ENCODE data around the gene PBX1.

PBX1 gene

GRCh38 chr1:164853146-164853545, 294.2 kb downstream of the PBX1 start:
- in situ Hi-C loops (cut with HindIII; ENCODE audit: low pct_ligation_motif_present, low pct_unique_long_range_greater_than_20kb, low sequenced_read_pairs) = no loop called here

DNA sequence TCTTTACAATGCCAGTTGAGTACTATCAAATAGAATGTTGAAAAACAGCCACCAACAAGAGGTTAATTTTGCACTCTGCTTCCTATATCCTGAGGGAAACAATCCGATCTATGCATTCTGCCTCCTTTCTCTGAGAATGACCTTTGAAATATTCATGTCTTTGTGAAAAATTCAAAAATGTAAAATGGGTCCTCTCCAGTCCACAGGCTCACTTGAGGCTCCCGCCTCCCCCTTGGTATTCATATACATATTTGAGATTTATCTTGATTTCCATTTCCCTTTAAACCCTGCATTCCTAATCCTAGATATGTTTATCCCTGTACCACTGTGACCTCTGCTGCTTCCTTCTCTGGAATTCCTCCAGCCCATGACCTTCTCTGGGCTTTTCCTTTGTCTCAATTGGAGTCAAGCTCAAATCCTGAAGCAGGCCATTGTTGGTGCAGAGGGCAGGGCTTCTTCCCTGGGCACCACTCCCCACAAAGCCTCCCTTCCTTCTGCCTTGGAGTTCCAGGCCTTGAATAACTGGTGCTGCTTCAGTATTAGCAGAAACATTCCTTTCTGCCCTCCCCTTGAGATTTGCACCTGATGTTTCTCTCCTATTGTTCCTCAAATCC, 296.8 kb downstream of the PBX1 start:
- in situ Hi-C loops (cut with HindIII; ENCODE audit: low pct_ligation_motif_present, low pct_unique_long_range_greater_than_20kb, low sequenced_read_pairs) = no loop called here

More at GRCh38 chr1:164853146-164853545, 294.2 kb downstream of the PBX1 start:
- DNase-seq = no peak

GRCh38 chr1:164856381-164856780, 297.4 kb downstream of the PBX1 start:
- DNase-seq = no peak
- in situ Hi-C loops (cut with HindIII; ENCODE audit: low pct_ligation_motif_present, low pct_unique_long_range_greater_than_20kb, low sequenced_read_pairs) = no loop called here

More for the DNA sequence above, 296.8 kb downstream of the PBX1 start:
- no peak for DNase-seq

DNA sequence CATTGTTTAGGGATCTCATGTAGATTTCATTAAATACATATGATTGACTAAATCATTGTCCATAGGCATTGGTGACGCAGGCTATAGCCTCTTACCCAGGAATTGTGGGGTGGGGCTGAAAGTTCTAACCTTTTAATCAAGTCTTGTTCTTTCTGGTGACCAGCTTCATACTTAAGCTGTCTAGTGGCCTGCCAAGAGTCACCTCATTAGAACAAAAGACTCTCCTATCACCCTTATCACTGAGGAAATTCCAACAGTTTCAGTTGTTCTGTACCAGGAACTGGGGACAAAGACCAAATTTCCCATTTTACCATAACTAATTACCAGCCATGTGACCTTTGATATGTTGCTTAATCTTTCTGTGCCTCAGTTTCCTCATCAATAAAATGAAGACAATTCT, 298.5 kb downstream of the PBX1 start:
- in situ Hi-C loops (cut with HindIII; ENCODE audit: low pct_ligation_motif_present, low pct_unique_long_range_greater_than_20kb, low sequenced_read_pairs) = no loop called here

DNA sequence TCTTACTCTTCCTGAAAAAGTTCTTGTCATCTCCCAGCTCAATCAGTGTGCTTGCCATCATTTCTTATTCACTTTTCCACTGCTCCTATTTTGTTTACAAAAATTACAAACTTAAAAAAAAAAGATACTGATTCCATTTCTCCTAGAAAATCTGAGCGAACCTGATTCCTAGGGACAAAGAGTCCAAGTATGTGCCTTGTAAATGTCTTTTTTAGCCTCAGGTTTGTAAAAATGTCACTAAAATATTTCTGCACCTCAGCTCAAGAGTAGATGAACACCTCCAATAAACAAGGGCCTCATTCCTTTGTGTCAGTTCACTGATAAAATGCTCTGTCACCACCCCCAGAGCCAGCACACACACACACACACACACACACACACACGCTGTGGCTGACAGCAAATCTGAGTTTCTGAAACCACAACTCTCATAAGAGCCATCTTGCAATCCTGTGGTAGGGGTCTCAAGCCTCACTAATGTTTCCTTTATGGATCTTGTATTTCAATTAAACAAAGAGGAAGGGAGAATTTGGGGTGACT, 299.2 kb downstream of the PBX1 start:
- in situ Hi-C loops (cut with HindIII; ENCODE audit: low pct_ligation_motif_present, low pct_unique_long_range_greater_than_20kb, low sequenced_read_pairs) = no loop called here
- no peak for DNase-seq

More for the DNA sequence above, 298.5 kb downstream of the PBX1 start:
- DNase-seq = no peak

DNA sequence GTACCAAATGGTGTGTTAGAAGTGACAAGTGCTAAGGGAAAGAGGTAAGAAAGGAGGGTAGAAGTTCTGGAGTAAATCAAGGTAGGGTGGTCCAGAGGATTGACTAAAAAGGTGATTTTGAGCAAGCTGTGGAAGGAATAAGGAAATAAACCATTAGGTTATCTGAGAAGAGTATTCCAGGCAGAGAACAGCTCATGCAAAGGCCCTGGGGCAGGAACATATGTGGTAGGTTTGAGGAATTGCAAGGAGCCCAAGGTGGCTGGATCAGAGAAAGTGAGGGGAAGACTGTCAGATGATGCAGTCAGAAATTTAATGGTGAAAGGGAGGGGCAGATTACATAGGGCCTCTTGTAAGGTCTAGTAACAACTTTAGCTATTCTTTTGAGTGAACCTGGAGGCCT, 302.6 kb downstream of the PBX1 start:
- DNase-seq = no peak
- in situ Hi-C loops (cut with HindIII; ENCODE audit: low pct_ligation_motif_present, low pct_unique_long_range_greater_than_20kb, low sequenced_read_pairs) = no loop called here

GRCh38 chr1:164863056-164863455, 304.1 kb downstream of the PBX1 start:
- in situ Hi-C loops (cut with HindIII; ENCODE audit: low pct_ligation_motif_present, low pct_unique_long_range_greater_than_20kb, low sequenced_read_pairs) = no loop called here
- no peak for DNase-seq

GRCh38 chr1:164864161-164864560, 305.2 kb downstream of the PBX1 start:
- no peak for DNase-seq
- in situ Hi-C loops (cut with HindIII; ENCODE audit: low pct_ligation_motif_present, low pct_unique_long_range_greater_than_20kb, low sequenced_read_pairs) = no loop called here

GRCh38 chr1:164865385-164865784, 306.4 kb downstream of the PBX1 start:
- in situ Hi-C loops (cut with HindIII; ENCODE audit: low pct_ligation_motif_present, low pct_unique_long_range_greater_than_20kb, low sequenced_read_pairs) = no loop called here
- DNase-seq = no peak

GRCh38 chr1:164867590-164867989, 308.6 kb downstream of the PBX1 start:
- DNase-seq = no peak
- in situ Hi-C loops (cut with HindIII; ENCODE audit: low pct_ligation_motif_present, low pct_unique_long_range_greater_than_20kb, low sequenced_read_pairs) = no loop called here

DNA sequence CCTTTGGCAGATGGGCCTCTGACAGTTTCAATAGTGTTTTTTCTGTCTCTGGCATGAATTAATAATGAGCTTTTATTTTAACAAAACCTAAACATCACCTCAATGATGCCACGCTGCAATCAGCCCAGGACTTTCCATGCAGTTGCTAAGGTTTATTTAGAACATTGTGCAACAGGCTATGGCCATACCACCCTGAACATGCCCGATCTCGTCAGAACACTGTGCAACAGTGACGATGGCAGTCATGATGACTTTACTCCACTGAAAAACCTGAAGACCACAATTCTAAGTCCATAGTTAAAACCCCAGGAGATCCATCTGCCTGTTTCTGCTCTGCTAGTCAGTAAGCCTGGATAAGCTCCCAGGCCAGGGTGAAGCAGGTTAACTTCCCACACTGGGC, 310.0 kb downstream of the PBX1 start:
- in situ Hi-C loops (cut with HindIII; ENCODE audit: low pct_ligation_motif_present, low pct_unique_long_range_greater_than_20kb, low sequenced_read_pairs) = no loop called here
- no peak for DNase-seq

- no peak for DNase-seq
Measured at GRCh38 chr1:164875518-164875917, 316.5 kb downstream of the PBX1 start.

DNA sequence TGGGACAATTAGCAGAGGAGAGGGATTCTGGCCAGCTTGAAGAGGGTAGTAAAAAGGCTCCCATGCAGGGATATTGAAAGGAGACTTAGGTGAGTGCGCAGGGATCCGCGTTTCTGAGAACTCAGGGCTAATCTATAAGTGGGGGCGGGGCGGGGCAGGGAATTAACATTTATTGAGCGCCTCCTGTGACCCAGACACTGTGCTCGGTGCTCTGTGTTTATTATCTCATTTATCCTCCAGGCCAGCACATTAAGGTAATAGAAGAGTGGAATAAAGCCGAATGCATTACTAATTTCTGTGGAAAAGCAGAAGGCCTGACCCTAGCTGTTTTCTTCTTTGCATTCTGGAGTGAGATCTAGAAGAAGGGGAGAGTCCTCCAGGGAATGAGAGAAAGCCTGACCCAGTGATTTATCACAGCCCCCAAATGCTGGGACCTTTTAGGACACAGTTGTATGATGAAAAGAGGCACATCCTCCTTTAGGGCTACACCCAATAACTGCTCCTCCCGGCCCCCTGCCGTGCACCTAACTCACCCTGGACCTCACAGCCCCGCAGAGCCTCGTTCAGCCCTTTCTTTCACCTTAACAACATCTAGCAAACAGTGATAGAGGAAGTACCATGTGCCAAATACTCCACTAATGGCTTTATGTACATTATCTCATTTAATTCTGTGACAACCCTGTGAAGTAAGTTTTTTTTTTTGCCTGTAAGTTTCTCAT, 317.6 kb downstream of the PBX1 start:
- in situ Hi-C loops (cut with HindIII; ENCODE audit: low pct_ligation_motif_present, low pct_unique_long_range_greater_than_20kb, low sequenced_read_pairs) = no loop called here

More at GRCh38 chr1:164875518-164875917, 316.5 kb downstream of the PBX1 start:
- in situ Hi-C loops (cut with HindIII; ENCODE audit: low pct_ligation_motif_present, low pct_unique_long_range_greater_than_20kb, low sequenced_read_pairs) = no loop called here

GRCh38 chr1:164880199-164880598, 321.2 kb downstream of the PBX1 start:
- in situ Hi-C loops (cut with HindIII; ENCODE audit: low pct_ligation_motif_present, low pct_unique_long_range_greater_than_20kb, low sequenced_read_pairs) = no loop called here
- DNase-seq = no peak

More for the DNA sequence above, 317.6 kb downstream of the PBX1 start:
- DNase-seq = no peak

- in situ Hi-C loops (cut with HindIII; ENCODE audit: low pct_ligation_motif_present, low pct_unique_long_range_greater_than_20kb, low sequenced_read_pairs) = no loop called here
- DNase-seq = no peak
Measured at GRCh38 chr1:164880644-164881043, 321.7 kb downstream of the PBX1 start.

DNA sequence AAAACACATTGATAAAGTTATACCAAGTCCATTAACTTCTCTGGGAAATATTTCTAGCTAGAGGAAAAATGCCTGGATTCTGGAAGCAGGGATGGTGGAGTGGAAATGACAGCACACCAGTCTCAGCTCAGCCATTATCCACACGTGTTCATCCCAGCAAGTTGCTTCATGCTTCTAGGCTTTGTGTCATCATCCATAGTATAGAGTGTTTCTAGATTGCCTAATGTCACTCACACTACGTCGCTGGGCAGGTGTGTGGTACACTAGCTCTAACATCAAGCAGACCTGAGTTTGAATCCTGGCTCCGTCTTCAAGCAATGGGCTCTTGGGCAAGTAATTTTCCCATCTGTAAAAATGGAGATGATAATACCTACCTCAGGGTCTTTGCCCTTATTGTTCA, 326.3 kb downstream of the PBX1 start:
- in situ Hi-C loops (cut with HindIII; ENCODE audit: low pct_ligation_motif_present, low pct_unique_long_range_greater_than_20kb, low sequenced_read_pairs) = no loop called here
- DNase-seq = no peak

GRCh38 chr1:164886101-164886500, 327.1 kb downstream of the PBX1 start:
- in situ Hi-C loops (cut with HindIII; ENCODE audit: low pct_ligation_motif_present, low pct_unique_long_range_greater_than_20kb, low sequenced_read_pairs) = no loop called here
- DNase-seq = no peak

DNA sequence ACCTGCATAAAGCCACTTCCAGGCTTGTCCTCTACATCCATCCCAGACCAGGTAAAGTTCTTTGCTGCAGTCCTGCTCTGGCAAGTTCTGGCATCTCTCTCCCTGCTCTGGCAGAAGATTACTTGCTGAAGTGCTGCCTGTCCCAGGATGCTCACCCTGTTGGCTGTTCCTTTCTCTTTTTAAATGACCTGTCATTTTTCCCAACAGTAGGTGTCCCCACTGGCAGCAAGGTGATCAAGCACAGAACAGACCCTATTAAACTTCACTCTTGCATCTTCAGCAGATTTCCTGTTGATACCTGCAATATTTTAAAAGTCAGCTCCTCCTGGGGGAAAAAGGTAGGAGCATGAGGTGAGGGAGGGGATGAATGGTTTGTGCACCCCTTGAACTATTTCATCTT, 332.6 kb downstream of the PBX1 start:
- no peak for DNase-seq
- in situ Hi-C loops (cut with HindIII; ENCODE audit: low pct_ligation_motif_present, low pct_unique_long_range_greater_than_20kb, low sequenced_read_pairs) = no loop called here

DNA sequence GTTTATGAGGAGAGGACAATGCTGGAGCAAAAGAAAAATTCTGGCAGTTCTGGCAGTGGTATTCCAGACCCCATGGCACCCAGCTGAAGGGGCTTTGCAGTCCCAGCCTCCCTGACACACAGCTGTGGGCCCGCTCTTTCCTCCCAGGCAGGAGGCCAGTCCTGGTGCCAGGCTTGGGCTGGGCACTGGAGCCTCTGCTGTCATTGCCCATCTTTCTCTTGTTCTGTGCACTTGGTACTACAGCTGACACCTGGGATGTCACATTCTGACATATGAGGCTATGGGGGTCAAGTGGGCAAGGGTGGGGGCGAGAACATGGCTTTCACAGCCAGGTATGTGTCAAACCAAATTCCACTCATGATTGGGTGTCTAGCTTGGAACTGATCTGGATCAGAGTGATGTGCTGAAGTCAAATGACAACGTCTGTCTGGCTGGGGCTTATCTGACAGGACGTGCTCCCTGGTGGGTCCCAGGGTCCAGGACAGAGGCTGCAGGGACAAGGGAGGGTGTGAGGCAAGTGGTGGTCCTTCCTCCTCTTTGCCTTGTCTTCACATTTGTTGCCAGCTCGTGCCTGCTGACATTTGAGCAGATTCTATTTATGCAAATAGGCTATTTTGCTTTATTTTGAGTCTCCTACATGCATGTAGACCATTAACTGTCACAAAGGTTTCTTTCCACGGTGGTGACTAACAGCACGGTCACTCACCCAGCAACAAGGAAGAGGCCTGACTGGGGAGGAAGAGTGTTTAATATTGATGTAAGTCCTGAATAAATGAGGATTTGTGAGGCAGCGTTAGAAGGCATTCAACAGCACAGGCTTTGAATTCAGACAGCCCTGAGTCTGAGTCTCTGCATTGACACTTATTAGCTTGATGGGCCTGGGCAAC, 336.3 kb downstream of the PBX1 start:
- no peak for DNase-seq
- in situ Hi-C loops (cut with HindIII; ENCODE audit: low pct_ligation_motif_present, low pct_unique_long_range_greater_than_20kb, low sequenced_read_pairs) = no loop called here

Data from ACHN (cell line).